Neural progenitor cell (in vitro differentiated cells): ENCODE data around the gene GATD1. TPM values are rescaled to one million over a fixed set of nuclear protein-coding genes. Genes with fewer than 3 reads are reported as not detected.

Source experiments
- DNase-seq: peaks from one replicate; pipeline ENCODE4 v3.0.0-alpha.2; 2016; ENCODE audit warnings: low spot score
- H2AFZ ChIP-seq: fragments of 200-600 bp; sonication (generic); replicated peaks from 2 replicates; pipeline ENCODE4 v1.6.1; 2016; ENCODE audit warnings: antibody characterized with exemption
- H3F3A ChIP-seq: fragments of 200-600 bp; sonication (generic); 2 replicates; pipeline ENCODE4 v1.6.1; 2016; ENCODE audit warnings: antibody characterized with exemption, low read depth
- H3K27ac ChIP-seq: fragments of 200-600 bp; sonication (generic); 2 replicates; pipeline ENCODE4 v1.5.1; 2016; ENCODE audit warnings: mild to moderate bottlenecking
- H3K27me3 ChIP-seq: fragments of 200-600 bp; sonication (generic); 2 replicates; pipeline ENCODE4 v1.6.1; 2016; ENCODE audit warnings: mild to moderate bottlenecking, moderate library complexity
- H3K36me3 ChIP-seq: fragments of 200-600 bp; sonication (generic); 2 replicates; pipeline ENCODE4 v1.5.1; 2016
- H3K4me1 ChIP-seq: fragments of 200-600 bp; sonication (generic); 2 replicates; pipeline ENCODE4 v1.6.1; 2016; ENCODE audit warnings: mixed run types
- H3K4me2 ChIP-seq: fragments of 200-600 bp; sonication (generic); 2 replicates; pipeline ENCODE4 v1.6.1; 2016
- H3K4me3 ChIP-seq: fragments of 200-600 bp; sonication (generic); 2 replicates; pipeline ENCODE4 v1.5.1; 2016
- H3K79me2 ChIP-seq: fragments of 200-600 bp; sonication (generic); 2 replicates; pipeline ENCODE4 v1.6.1; 2016; ENCODE audit warnings: low read depth
- H3K9ac ChIP-seq: fragments of 200-600 bp; sonication (generic); 2 replicates; pipeline ENCODE4 v1.6.1; 2016
- H3K9me3 ChIP-seq: fragments of 200-600 bp; sonication (generic); 2 replicates; pipeline ENCODE4 v1.5.1; 2016; ENCODE audit warnings: low read depth
- H4K20me1 ChIP-seq: fragments of 200-600 bp; sonication (generic); 2 replicates; pipeline ENCODE4 v1.6.1; 2016; ENCODE audit warnings: low read depth
- H3K27ac Mint-ChIP-seq: 3 replicates; pipeline ENCODE4 v1.8.0; 2021; ENCODE audit warnings: mixed read lengths
- H3K27me3 Mint-ChIP-seq: 2 replicates; pipeline ENCODE4 v1.8.0; 2022; ENCODE audit warnings: low read depth, mild to moderate bottlenecking, inconsistent platforms, moderate library complexity, mixed read lengths; ENCODE audit not compliant: insufficient read depth
- H3K36me3 Mint-ChIP-seq: 3 replicates; pipeline ENCODE4 v1.8.0; 2021; ENCODE audit warnings: mixed read lengths
- H3K4me1 Mint-ChIP-seq: 3 replicates; pipeline ENCODE4 v1.8.0; 2021; ENCODE audit warnings: mixed read lengths
- H3K4me3 Mint-ChIP-seq: 3 replicates; pipeline ENCODE4 v1.8.0; 2021; ENCODE audit warnings: mild to moderate bottlenecking, moderate library complexity, mixed read lengths
- H3K9me3 Mint-ChIP-seq: 3 replicates; pipeline ENCODE4 v1.8.0; 2020; ENCODE audit warnings: mixed read lengths
- EZH2 ChIP-seq: fragments of 200-600 bp; sonication (generic); IDR thresholded peaks from 2 replicates; pipeline ENCODE4 v1.6.1; 2017; ENCODE audit warnings: antibody characterized with exemption, mild to moderate bottlenecking, moderate library complexity
- EZH2phosphoT487 ChIP-seq: fragments of 200-600 bp; sonication (generic); IDR thresholded peaks from 2 replicates; pipeline ENCODE4 v1.6.1; 2017; ENCODE audit warnings: antibody characterized with exemption
- total RNA-seq: library from RNA; depleted of rRNA; stranded (reverse); fragments of >200 nt; gene quantifications from 2 replicates; pipeline ENCODE4 v1.2.3, GENCODE V29; 2015; ENCODE audit warnings: low replicate concordance
- TF ChIP-seq, protein P1 (sequence below): fragments of 200-600 bp; sonication (generic); IDR thresholded peaks from 2 replicates; pipeline ENCODE4 v1.5.1; 2017; ENCODE audit warnings: antibody characterized with exemption, mild to moderate bottlenecking

The GATD1 gene
- total RNA-seq, 1 donor from 2014 or later = 24.1 TPM

DNA sequence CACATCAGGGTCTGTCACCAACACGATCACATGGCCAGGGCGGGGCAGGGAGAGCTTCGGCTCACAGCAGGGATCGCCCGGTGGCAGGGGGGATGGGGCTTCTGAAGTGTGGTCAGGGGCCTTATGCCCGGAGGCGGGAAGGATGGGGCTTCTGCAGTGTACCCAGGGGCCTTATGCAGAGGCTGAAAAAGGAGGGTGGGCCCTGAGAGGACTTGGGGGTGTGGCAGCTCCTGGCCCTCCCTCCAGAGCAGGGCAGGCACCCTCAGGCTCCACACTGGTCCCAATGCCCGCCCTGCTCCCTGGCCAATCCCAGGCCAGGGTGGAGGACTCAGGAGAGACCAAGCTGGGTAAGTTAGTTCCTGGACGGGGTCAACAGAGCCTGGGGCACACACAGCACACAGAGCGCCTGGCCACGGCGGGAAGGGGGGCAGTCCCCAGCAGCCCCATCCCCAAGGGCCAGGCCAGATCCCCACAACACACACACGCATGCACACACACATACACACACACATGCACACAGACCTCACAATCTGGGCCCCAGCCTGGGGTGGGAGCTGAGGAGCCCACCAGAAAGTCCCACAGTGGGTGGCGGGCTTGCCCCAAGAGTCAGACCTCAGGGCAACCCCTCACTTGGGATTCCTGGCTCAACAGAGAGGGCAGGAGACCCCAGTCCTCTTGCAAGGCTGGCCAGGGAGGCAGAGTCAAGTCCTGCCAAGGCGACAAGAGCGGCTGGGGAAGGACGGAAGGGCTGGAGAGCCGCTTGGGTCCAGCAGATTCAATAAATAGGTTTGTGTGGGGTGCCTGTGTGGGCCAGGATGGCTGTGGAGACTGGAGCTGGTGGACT, 13.7 kb upstream of the GATD1 start:
- no peaks in the 10 kb centered on the region for H3K9me3 ChIP-seq
- H2AFZ ChIP-seq = no peak overlapping the region
- no peak overlapping the region for H3K27ac ChIP-seq
- H3K9me3 Mint-ChIP-seq = no peaks in the 10 kb centered on the region
- H3K4me2 ChIP-seq = peak overlapping the region; percentile 54
- H3K36me3 ChIP-seq = no peaks in the 10 kb centered on the region
- no peaks in the 10 kb centered on the region for H3K27me3 ChIP-seq
- H3K27ac Mint-ChIP-seq = no peak overlapping the region
- H3K27me3 Mint-ChIP-seq = peaks cover 3% of the 10 kb centered on the region
- TF ChIP-seq, protein P1, sequence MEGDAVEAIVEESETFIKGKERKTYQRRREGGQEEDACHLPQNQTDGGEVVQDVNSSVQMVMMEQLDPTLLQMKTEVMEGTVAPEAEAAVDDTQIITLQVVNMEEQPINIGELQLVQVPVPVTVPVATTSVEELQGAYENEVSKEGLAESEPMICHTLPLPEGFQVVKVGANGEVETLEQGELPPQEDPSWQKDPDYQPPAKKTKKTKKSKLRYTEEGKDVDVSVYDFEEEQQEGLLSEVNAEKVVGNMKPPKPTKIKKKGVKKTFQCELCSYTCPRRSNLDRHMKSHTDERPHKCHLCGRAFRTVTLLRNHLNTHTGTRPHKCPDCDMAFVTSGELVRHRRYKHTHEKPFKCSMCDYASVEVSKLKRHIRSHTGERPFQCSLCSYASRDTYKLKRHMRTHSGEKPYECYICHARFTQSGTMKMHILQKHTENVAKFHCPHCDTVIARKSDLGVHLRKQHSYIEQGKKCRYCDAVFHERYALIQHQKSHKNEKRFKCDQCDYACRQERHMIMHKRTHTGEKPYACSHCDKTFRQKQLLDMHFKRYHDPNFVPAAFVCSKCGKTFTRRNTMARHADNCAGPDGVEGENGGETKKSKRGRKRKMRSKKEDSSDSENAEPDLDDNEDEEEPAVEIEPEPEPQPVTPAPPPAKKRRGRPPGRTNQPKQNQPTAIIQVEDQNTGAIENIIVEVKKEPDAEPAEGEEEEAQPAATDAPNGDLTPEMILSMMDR = no peak
- TF ChIP-seq EZH2 (no peak), EZH2phosphoT487 (no peak)
- H4K20me1 ChIP-seq = peaks cover 39% of the 10 kb centered on the region
- peak; percentile 63 for DNase-seq
- H3K4me1 Mint-ChIP-seq = peaks cover 8% of the 10 kb centered on the region
- peak overlapping the region; percentile 21 for H3K4me3 Mint-ChIP-seq
- peaks cover 26% of the 10 kb centered on the region for H3F3A ChIP-seq
- no peak overlapping the region for H3K9ac ChIP-seq
- H3K79me2 ChIP-seq = peaks cover 3% of the 10 kb centered on the region
- H3K36me3 Mint-ChIP-seq = peaks cover 2% of the 10 kb centered on the region
- peaks cover 23% of the 10 kb centered on the region for H3K4me1 ChIP-seq
- no peak overlapping the region for H3K4me3 ChIP-seq

DNA sequence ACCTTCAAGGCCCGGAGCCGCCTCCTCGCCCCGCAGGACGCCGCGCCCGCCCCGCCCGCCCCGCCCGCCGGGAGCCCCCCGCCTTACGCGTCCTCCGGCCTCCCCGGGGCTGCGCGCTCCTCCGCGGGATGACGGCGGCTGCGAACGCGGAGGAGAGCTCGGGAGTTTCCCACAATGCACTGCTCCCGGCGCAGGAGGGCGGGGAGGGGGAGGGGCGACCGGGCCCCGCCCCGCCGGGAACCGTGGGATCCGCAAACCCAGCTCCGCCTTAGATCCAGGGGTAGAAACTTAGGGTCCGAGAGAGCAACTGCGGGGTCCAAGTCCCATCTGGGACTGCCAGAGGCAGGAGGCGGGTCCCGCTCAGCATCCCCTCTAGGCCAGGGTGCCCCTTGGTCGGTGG, 12.7 kb upstream of the GATD1 start, which contains the start of gene CEND1:
CEND1 (minus strand) TSS at position 148 of the 400 bp plus-strand sequence. CDS start 1,514 bp downstream, outside the sequence.
- DNase-seq = peak; percentile 79
- Mint-ChIP-seq H3K9me3 (no peaks in the 10 kb centered on the region), H3K4me1 (peaks cover 6% of the 10 kb centered on the region), H3K27me3 (peaks cover 8% of the 10 kb centered on the region), H3K27ac (no peak within 1 kb of the TSS), H3K36me3 (peaks cover 2% of the 10 kb centered on the region), H3K4me3 (peak within 1 kb of the TSS; percentile 65)
- Histone ChIP-seq H4K20me1 (peaks cover 32% of the 10 kb centered on the region), H3K27ac (no peak within 1 kb of the TSS), H2AFZ (no peak within 1 kb of the TSS), H3K9me3 (no peaks in the 10 kb centered on the region), H3K9ac (no peak within 1 kb of the TSS), H3K4me3 (peak within 1 kb of the TSS; percentile 19), H3K4me2 (peak within 1 kb of the TSS; percentile 54), H3K79me2 (no peaks in the 10 kb centered on the region), H3K27me3 (no peaks in the 10 kb centered on the region), H3K36me3 (no peaks in the 10 kb centered on the region), H3F3A (peaks cover 26% of the 10 kb centered on the region), H3K4me1 (peaks cover 20% of the 10 kb centered on the region)
- TF ChIP-seq, protein P1 = no peak
- TF ChIP-seq EZH2 = no peak
- no peak for TF ChIP-seq EZH2phosphoT487

DNA sequence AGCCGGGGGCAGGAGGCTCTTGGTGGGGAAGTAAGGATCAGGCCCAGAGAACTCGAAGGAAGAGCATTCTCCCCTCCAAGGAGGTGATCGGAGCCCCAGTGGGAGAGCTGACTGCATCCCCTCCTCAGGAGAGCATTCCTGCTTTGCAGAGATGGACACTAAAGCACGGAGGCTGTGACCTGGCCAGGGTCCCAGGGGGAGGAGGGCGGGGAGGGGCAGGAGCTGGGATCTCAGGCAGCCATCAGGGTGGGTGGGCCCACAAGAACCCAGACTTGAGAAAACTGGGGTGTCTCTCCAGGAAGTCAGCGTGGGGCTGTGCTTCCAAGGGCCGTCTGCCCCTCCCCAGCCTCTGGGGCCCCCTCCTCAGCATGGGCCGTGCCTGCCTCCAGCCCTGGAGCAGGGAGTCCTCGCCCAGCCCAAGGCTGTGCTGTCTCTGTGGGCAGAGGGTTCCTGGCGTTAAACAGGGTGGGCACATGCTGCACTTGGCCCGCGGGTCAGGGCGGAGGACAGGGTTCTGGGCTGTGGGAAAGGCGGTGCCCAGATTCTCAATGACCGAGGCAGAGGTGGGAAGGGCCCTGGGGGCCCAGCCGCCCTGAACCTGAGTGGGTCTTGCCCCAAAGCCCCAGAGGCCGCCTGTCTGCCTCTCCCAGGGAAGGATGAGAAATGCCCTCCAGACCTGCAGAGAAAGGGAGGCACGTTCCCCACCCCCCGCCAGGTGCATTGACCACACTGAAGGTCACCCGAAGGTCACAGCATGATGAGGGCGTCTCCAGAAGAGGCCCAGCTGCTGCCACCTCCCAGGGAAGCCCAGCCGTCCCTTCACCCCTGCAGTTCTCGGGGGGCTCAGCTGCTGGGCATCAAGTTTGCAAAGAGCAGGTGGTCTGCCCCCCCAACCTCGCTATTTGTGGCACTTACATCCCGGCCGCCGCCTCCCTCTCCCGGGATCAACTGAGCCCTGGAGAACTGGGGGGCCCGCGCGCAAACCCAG, 12.0 kb upstream of the GATD1 start:
- Mint-ChIP-seq H3K36me3 (peaks cover 2% of the 10 kb centered on the region), H3K9me3 (no peaks in the 10 kb centered on the region), H3K4me1 (peaks cover 6% of the 10 kb centered on the region), H3K4me3 (peak overlapping the region; percentile 65), H3K27me3 (peaks cover 11% of the 10 kb centered on the region), H3K27ac (no peak overlapping the region)
- no peaks in the 10 kb centered on the region for H3K27me3 ChIP-seq
- DNase-seq = no peak
- TF ChIP-seq EZH2phosphoT487 (no peak), EZH2 (no peak)
- TF ChIP-seq, protein P1 = no peak
- H3K9me3 ChIP-seq = no peaks in the 10 kb centered on the region
- no peak overlapping the region for H2AFZ ChIP-seq
- H3K4me1 ChIP-seq = peaks cover 20% of the 10 kb centered on the region
- H3F3A ChIP-seq = peaks cover 30% of the 10 kb centered on the region
- H3K27ac ChIP-seq = no peak overlapping the region
- H3K9ac ChIP-seq = no peak overlapping the region
- no peaks in the 10 kb centered on the region for H3K79me2 ChIP-seq
- H3K4me2 ChIP-seq = peak overlapping the region; percentile 54
- peak overlapping the region; percentile 19 for H3K4me3 ChIP-seq
- H4K20me1 ChIP-seq = peaks cover 34% of the 10 kb centered on the region
- H3K36me3 ChIP-seq = no peaks in the 10 kb centered on the region
